M059J (cell line): ENCODE measurements around the gene MAP1LC3B. TPM values are rescaled to one million over a fixed set of nuclear protein-coding genes. Genes with fewer than 3 reads are reported as not detected.

ENCODE experiments used
- DNase-seq: peaks from one replicate; pipeline ENCODE4 v3.0.0-alpha.2; 2012; ENCODE audit warnings: low read depth
- total RNA-seq: library from RNA; depleted of rRNA; stranded (reverse); fragments of >200 nt; shearing (Covaris generic); gene quantifications from 2 replicates; pipeline ENCODE4 v1.2.3, GENCODE V29; 2014

The MAP1LC3B gene
- total RNA-seq, 1 experiment from 2014 or later, result 54.2 TPM

- no peak for DNase-seq
Observed at GRCh38 chr16:87432330-87432915, 40.3 kb downstream of the MAP1LC3B start.

DNA sequence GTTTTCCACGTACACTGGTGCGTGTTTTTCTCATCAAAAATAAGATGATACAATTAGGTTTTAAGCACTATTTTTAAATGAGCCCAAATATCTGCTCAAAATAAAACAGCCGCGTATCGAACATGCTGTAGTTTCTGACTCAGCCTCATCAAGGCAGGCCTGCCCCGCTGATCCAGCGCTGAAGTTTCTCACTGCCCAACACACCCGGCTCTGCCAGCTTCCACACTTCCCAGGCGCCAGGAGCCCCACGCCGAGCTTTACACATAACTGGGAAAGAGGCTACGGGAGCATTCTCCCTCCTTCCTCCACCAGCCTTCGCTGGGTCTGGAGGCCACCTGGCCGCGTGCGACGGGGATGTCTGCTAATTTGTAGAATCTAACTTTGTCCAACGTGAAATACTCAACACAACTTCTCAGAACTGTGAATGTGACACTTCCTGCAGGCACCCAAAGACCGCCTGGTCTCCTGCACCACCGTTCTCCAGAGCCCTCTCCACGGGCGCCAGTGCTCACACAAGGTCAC, 42.1 kb downstream of the MAP1LC3B start:
- DNase-seq, result no peak

- DNase-seq, result peak; percentile 26
Observed at GRCh38 chr16:87435372-87436224, 43.5 kb downstream of the MAP1LC3B start.

- no peak for DNase-seq
Observed at GRCh38 chr16:87436225-87437172, 44.4 kb downstream of the MAP1LC3B start.

- no peak for DNase-seq
Observed at GRCh38 chr16:87437327-87437726, 45.2 kb downstream of the MAP1LC3B start.

GRCh38 chr16:87437911-87438610, 45.9 kb downstream of the MAP1LC3B start:
- DNase-seq, result peak; percentile 19

GRCh38 chr16:87438611-87438985, 46.5 kb downstream of the MAP1LC3B start:
- no peak for DNase-seq

GRCh38 chr16:87439926-87440325, 47.8 kb downstream of the MAP1LC3B start:
- DNase-seq, result no peak

- peak; percentile 48 for DNase-seq
Observed at GRCh38 chr16:87441886-87442580, 49.9 kb downstream of the MAP1LC3B start.

GRCh38 chr16:87442581-87442966, 50.4 kb downstream of the MAP1LC3B start:
- no peak for DNase-seq

DNA sequence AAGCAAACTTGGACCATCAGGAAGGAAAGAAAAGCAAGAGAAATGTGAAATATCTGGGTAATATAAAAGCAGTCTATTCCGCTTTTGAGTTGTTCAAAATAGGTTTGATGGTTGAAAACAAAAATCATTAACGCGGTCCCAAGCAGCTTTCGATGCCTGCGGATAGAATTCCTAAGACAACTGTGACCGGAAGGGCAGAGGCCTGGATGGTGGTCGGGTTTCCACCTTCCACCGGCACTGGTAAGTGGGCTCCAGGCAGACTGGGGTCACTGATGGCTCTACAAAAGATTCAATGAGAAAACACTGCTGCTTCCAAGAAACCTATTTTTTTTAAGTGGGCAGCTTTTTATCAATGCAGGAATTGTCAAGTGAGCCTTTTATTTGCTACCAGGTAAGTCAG, 50.9 kb downstream of the MAP1LC3B start:
- DNase-seq, result no peak

GRCh38 chr16:87443964-87444363, 51.8 kb downstream of the MAP1LC3B start:
- no peak for DNase-seq

- no peak for DNase-seq
Observed at GRCh38 chr16:87445486-87445885, 53.4 kb downstream of the MAP1LC3B start.

DNA sequence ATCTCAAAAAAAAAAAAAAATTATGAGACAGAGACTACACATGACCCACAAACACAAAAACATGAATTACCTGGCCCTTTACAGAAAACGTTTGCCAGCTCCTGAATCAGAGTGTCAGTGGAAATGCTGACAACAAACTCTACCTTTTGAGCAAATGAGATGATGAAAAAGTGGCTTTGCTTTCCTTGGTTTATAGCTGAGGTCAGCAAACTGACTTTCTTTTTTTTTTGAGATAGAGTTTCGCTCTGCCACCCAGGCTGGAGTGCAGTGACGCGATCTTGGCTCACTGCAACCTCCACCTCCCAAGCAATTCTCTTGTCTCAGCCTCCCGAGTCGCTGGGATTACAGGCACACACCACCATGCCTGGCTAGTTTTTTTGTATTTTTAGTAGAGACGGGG, 54.3 kb downstream of the MAP1LC3B start:
- DNase-seq, result no peak

DNA sequence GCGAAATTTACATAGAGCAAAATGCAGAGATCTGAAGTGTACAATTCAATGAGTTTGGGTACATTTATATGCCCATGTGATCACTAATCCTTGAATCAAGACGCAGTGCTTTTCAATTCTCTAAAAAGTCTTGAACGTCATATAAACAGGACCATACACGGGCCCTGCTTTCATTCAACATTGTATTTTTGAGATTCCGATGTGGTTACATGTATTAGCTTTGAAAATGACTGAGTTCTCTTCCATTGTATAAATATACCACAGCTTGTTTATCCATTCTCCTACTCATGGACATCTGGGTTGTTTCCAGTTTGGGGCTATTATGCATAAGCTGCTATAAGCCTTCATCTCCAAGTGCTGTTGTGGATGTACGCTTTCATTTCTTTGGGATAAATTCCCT, 55.2 kb downstream of the MAP1LC3B start:
- DNase-seq, result peak; percentile 44

DNA sequence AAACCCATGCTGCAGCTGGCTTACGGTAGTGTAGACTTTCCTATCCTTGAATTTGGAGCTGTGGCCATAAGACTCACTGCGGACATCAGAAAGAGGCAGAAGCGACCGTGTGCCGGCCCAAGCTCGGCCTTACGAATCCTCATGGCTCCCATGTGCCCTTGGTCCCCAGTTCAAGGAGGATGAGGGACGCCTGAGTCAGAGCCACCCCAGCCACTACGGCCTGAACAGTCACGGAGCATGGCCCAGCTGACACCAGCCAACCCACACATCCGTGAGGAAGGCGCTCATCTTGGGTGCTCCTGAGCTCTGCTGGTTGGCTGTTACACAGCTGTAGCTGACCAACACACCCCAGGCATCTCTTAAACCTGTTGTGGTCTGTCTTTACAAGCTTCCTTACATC, 56.7 kb downstream of the MAP1LC3B start:
- DNase-seq, result no peak

- DNase-seq, result no peak
Observed at GRCh38 chr16:87451563-87452210, 59.6 kb downstream of the MAP1LC3B start.

DNA sequence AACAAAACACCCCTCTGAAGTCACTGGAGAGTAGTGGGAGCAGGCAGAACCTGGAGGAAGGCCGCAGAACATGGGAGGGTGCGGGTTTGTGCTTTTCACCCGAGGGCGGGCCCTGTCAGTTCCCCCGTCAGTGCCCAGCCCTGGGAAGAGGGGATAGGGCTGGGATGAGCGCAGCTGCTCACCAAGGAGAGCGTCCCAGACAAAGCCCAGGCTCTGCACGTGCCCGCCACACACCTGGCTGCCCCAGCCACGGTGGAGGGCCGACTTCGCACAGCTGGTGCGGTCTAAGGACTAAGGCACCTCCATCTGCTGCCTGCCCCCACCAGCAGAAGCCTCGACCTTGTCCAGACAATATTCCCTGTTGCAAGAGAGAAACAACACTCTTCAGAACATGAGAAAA, 61.2 kb downstream of the MAP1LC3B start:
- DNase-seq, result no peak
